ENCODE results near the gene BTBD2.
A peak's percentile ranks its signal among the peaks of the same experiment; 100 is the strongest.

DNA sequence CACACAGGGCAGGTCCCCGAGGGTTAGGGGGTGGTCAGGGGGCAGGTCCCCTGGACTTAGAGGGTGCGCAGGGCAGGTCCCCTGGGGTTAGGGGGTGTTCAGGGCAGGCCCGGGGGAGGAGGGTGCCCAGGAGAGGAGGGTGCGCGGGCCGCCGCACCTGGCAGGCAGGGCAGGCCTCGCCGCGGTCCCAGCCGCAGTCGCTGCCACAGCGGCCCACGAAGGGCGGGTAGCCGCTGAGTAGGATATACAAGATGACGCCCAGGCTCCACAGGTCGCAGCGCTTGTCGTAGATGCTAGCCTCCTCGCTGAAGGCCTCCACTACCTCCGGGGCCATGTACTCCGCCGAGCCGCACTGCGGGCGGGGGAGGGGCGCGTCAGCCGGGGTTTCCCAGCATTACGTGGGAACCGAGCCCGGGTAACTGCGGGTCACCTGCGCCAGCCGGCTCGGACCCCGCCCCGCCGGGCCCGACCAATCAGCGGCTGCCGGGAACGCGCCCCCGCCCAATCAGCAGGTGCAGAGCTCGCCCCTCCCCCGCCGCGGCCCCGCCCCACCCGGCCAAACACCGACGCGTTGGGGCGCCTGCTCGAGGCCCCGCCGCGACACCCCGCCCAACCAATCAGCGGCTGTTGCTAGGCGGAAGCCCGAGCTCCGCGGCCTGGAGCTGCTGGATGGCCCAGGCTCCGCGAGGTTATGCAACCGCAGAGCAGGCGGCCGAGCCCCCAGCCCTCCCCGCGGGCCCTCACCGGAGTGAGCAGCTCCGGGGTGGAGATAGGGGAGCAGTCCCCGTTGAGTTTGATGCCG is 26.4 kb upstream of the BTBD2 start:
- TF ChIP-seq POLR2AphosphoS5 (IDR thresholded peaks at IDR 0.05; ENCODE audit: low read depth, low read length) (peak; percentile 12; the same call in 1 of the 2 replicates), TAF1 (IDR thresholded peaks at IDR 0.05; ENCODE audit: borderline replicate concordance, insufficient read depth, low read length) (no peak)

All from PFSK-1 (cell line).